Thyroid gland (tissue), 4 donors: ENCODE results near the gene N4BP2. TPM values are rescaled to one million over a fixed set of nuclear protein-coding genes. Genes with fewer than 3 reads are reported as not detected.
"Not testable (repeated sequence)": the region's sequence is repeated elsewhere in the genome, so short reads cannot be mapped to it uniquely, and the experiment has no call there.

Experiments used
- DNase-seq, 2 donors: peaks; one replicate each; pipeline ENCODE4 v3.0.0-alpha.2; 2019
- H3K27ac ChIP-seq, 3 donors: fragments of 200-600 bp; sonication (generic); 1 replicate in 2 of 3; 2 replicates in 1 of 3; pipeline ENCODE4 v1.5.1; 2016 to 2019; ENCODE audit warnings: mild to moderate bottlenecking in 1 of 3, moderate library complexity in 1 of 3
- H3K27me3 ChIP-seq: fragments of 200-600 bp; sonication (generic); one replicate; pipeline ENCODE4 v1.5.1; 2019
- H3K36me3 ChIP-seq, 2 donors: fragments of 200-600 bp; sonication (generic); one replicate each; pipeline ENCODE4 v1.5.1; 2016 to 2019
- H3K4me1 ChIP-seq, 2 donors: fragments of 200-600 bp; sonication (generic); one replicate each; pipeline ENCODE4 v1.5.1; 2017 to 2019
- H3K4me3 ChIP-seq, 3 donors: fragments of 200-600 bp; sonication (generic); replicated peaks in 1 of 3; 1 replicate in 2 of 3; 2 replicates in 1 of 3; pipeline ENCODE4 v1.5.1; 2016; ENCODE audit warnings: mild to moderate bottlenecking in 1 of 3
- H3K9me3 ChIP-seq: fragments of 200-600 bp; sonication (generic); one replicate; pipeline ENCODE4 v1.5.1; 2017
- CTCF ChIP-seq, 6 experiments: fragments of 200-600 bp in 3 of 6; fragments of 450-650 bp in 3 of 6; sonication (generic) in 3 of 6; IDR thresholded peaks; one replicate each; pipeline ENCODE4 v1.5.1; 2016 to 2019; ENCODE audit warnings: antibody characterized with exemption in 6 of 6, mild to moderate bottlenecking in 2 of 6, inconsistent platforms in 1 of 6, moderate library complexity in 1 of 6
- POLR2A ChIP-seq, 2 donors: fragments of 450-650 bp; IDR thresholded peaks; one replicate each; pipeline ENCODE4 v1.6.1; 2017; ENCODE audit warnings: antibody characterized with exemption in 2 of 2, mild to moderate bottlenecking in 2 of 2, moderate library complexity in 1 of 2
- WGBS, 2 donors: methylation state at CpG; one replicate each; pipeline ENCODE4 v1.1.5; 2017; 5-methylcytosine and 5-hydroxymethylcytosine counted together
- intact Hi-C: fragments of 100-400 bp; cut with DNase I; formaldehyde crosslinking; loops from one replicate; pipeline ENCODE4 v1.15.1; 2023
- total RNA-seq, 4 donors: library from RNA; depleted of rRNA; stranded (reverse); fragments of >200 nt; gene quantifications; one replicate each; pipeline ENCODE4 v1.2.3, GENCODE V29; 2016

N4BP2 gene
- total RNA-seq, 4 donors from 2014 or later = 20.4 to 37.4 (median 25.5) TPM

- Histone ChIP-seq H3K9me3 (no peaks in the 10 kb centered on the region), H3K27me3 (no peaks in the 10 kb centered on the region), H3K4me3 (no peak overlapping the region), H3K27ac (no peak overlapping the region), H3K36me3 (no peaks in the 10 kb centered on the region), H3K4me1 (no peaks in the 10 kb centered on the region)
- TF ChIP-seq POLR2A (IDR thresholded peaks at IDR 0.05) (no peak), CTCF (IDR thresholded peaks at IDR 0.05) (no peak)
- WGBS, 2 donors = 95 to 99% methylated on average over 8 of the region's 8 CpGs
- intact Hi-C loops = no loop called here
- no peak for DNase-seq
Measured at GRCh38 chr4:40086421-40086820, 29.8 kb downstream of the N4BP2 start.

- intact Hi-C loops = no loop called here
- WGBS, 2 donors = 98% methylated on average over 10 of the region's 10 CpGs
- H3K27me3 ChIP-seq = no peaks in the 10 kb centered on the region
Measured at GRCh38 chr4:40087799-40088366, 31.2 kb downstream of the N4BP2 start.

GRCh38 chr4:40093400-40093799 is 36.8 kb downstream of the N4BP2 start:
- DNase-seq, H3K36me3 ChIP-seq, H3K4me3 ChIP-seq, H3K27ac ChIP-seq, H3K4me1 ChIP-seq, intact Hi-C loops, H3K27me3 ChIP-seq, H3K9me3 ChIP-seq: not testable (repeated sequence)
- 92 to 96% methylated on average over 10 of the region's 10 CpGs for WGBS, 2 donors

More at GRCh38 chr4:40087799-40088366, 31.2 kb downstream of the N4BP2 start:
- Histone ChIP-seq H3K9me3 (no peaks in the 10 kb centered on the region), H3K4me1 (no peaks in the 10 kb centered on the region), H3K4me3 (no peak overlapping the region), H3K36me3 (no peaks in the 10 kb centered on the region), H3K27ac (no peak overlapping the region)
- no peak for DNase-seq
- TF ChIP-seq CTCF (IDR thresholded peaks at IDR 0.05) = no peak
- TF ChIP-seq POLR2A (IDR thresholded peaks at IDR 0.05) = no peak

GRCh38 chr4:40099010-40099409 is 42.4 kb downstream of the N4BP2 start:
- TF ChIP-seq CTCF (IDR thresholded peaks at IDR 0.05) (no peak), POLR2A (IDR thresholded peaks at IDR 0.05) (no peak)

GRCh38 chr4:40107150-40107549 is 50.5 kb downstream of the N4BP2 start:
- intact Hi-C loops, H3K4me3 ChIP-seq, H3K9me3 ChIP-seq, H3K27me3 ChIP-seq, H3K27ac ChIP-seq, DNase-seq, H3K4me1 ChIP-seq, H3K36me3 ChIP-seq: not testable (repeated sequence)
- WGBS, 2 donors = 96 to 97% methylated on average over 4 of the region's 4 CpGs

More at GRCh38 chr4:40099010-40099409, 42.4 kb downstream of the N4BP2 start:
- Histone ChIP-seq H3K27me3 (no peaks in the 10 kb centered on the region), H3K36me3 (no peaks in the 10 kb centered on the region), H3K4me3 (no peak overlapping the region), H3K9me3 (no peaks in the 10 kb centered on the region), H3K27ac (no peak overlapping the region), H3K4me1 (peaks cover 0 to 3% of the 10 kb centered on the region in 2 donors)
- intact Hi-C loops = no loop called here
- WGBS, 2 donors = 95 to 98% methylated on average over 8 of the region's 8 CpGs
- DNase-seq = no peak

GRCh38 chr4:40112027-40112792 is 55.6 kb downstream of the N4BP2 start:
- intact Hi-C loops = no loop called here
- WGBS, 2 donors = 95 to 97% methylated on average over 3 of the region's 3 CpGs
- H3K9me3 ChIP-seq = no peaks in the 10 kb centered on the region

More at GRCh38 chr4:40112027-40112792, 55.6 kb downstream of the N4BP2 start:
- no peak for TF ChIP-seq POLR2A (IDR thresholded peaks at IDR 0.05)
- no peak for TF ChIP-seq CTCF (IDR thresholded peaks at IDR 0.05)
- Histone ChIP-seq H3K4me1 (no peaks in the 10 kb centered on the region), H3K36me3 (no peaks in the 10 kb centered on the region), H3K27ac (no peak overlapping the region), H3K27me3 (no peaks in the 10 kb centered on the region), H3K4me3 (no peak overlapping the region)
- DNase-seq = no peak
